Right lung (tissue), 10 donors: ENCODE results near the gene FLNB. TPM values are rescaled to one million over a fixed set of nuclear protein-coding genes. Genes with fewer than 3 reads are reported as not detected.

Experiments used
- DNase-seq, 2 donors: peaks; one replicate each; pipeline ENCODE4 v3.0.0-alpha.2; 2013
- long read RNA-seq, 8 donors: transcript quantifications; one replicate each; lab custom pipeline, GENCODE V29; 2026
- polyA plus RNA-seq, 5 donors: library from polyadenylated mRNA; unstranded; fragments of 120-200 nt; gene quantifications; one replicate each; pipeline versions ENCODE4 v1.2.1 to v1.2.3, GENCODE V29; 2013; ENCODE audit warnings: inconsistent platforms in 1 of 5, low replicate concordance in 1 of 5; ENCODE audit not compliant: insufficient read length in 5 of 5, insufficient read depth in 1 of 5

FLNB gene
- 100 to 1,000 TPM in 1 of 5 donors, 10 to 100 TPM in 4; 80.3 to 103 (median 83.0) TPM for polyA plus RNA-seq
- long read RNA-seq, donor 1, full-length matches to known transcripts: 1 of 1 reads
- long read RNA-seq, donor 1, partial matches to known transcripts: 0 of 1 reads
- long read RNA-seq, donor 1, other reads (novel, unspliced or antisense): 0 of 1 reads
- long read RNA-seq, donor 2, partial matches to known transcripts: 31 of 31 reads
- long read RNA-seq, donor 2, other reads (novel, unspliced or antisense): 0 of 31 reads
- long read RNA-seq, donor 3: 0 reads
- long read RNA-seq, donor 4: 0 reads
- long read RNA-seq, donor 5: 0 reads
- long read RNA-seq, donor 6, full-length matches to known transcripts: 1 of 70 reads
- long read RNA-seq, donor 6, partial matches to known transcripts: 69 of 70 reads
- long read RNA-seq, donor 6, other reads (novel, unspliced or antisense): 0 of 70 reads
- long read RNA-seq, donor 7, partial matches to known transcripts: 16 of 16 reads
- long read RNA-seq, donor 7, other reads (novel, unspliced or antisense): 0 of 16 reads
- long read RNA-seq, donor 8: 0 reads

- peak; percentile 62 to 66 for DNase-seq
These were observed at the start of gene FLNB for GRCh38 chr3:58008141-58009025. Gene FLNB, plus strand, starts transcription at chr3:58008422. Its CDS starts 143 bp downstream, at chr3:58008565.

- no peak for DNase-seq
These were observed 49.4 kb upstream of the FLNB start for GRCh38 chr3:57958642-57959422.

GRCh38 chr3:57959423-57960173 lies 48.6 kb upstream of the FLNB start:
- DNase-seq: no peak

GRCh38 chr3:57960174-57960505 lies 48.1 kb upstream of the FLNB start:
- no peak for DNase-seq

GRCh38 chr3:57961177-57961827 lies 46.9 kb upstream of the FLNB start:
- DNase-seq: no peak

GRCh38 chr3:57961828-57962447 lies 46.3 kb upstream of the FLNB start:
- no peak for DNase-seq

- DNase-seq: no peak
These were observed 45.8 kb upstream of the FLNB start for GRCh38 chr3:57962448-57962834.

GRCh38 chr3:57963811-57964346 lies 44.3 kb upstream of the FLNB start:
- DNase-seq: no peak

- no peak for DNase-seq
These were observed 41.4 kb upstream of the FLNB start for GRCh38 chr3:57966829-57967228.

GRCh38 chr3:57967590-57967989 lies 40.6 kb upstream of the FLNB start:
- DNase-seq: no peak

- DNase-seq: no peak
These were observed 39.7 kb upstream of the FLNB start for GRCh38 chr3:57968501-57968900.

GRCh38 chr3:57971975-57972374 lies 36.2 kb upstream of the FLNB start:
- no peak for DNase-seq

GRCh38 chr3:57972531-57973111 lies 35.6 kb upstream of the FLNB start:
- DNase-seq: no peak

- DNase-seq: no peak
These were observed 34.3 kb upstream of the FLNB start for GRCh38 chr3:57973715-57974477.

- DNase-seq: no peak
These were observed 33.3 kb upstream of the FLNB start for GRCh38 chr3:57974796-57975388.

- no peak for DNase-seq
These were observed 30.4 kb upstream of the FLNB start for GRCh38 chr3:57977818-57978235.

- no peak for DNase-seq
These were observed 29.9 kb upstream of the FLNB start for GRCh38 chr3:57978316-57978715.

GRCh38 chr3:57980416-57980815 lies 27.8 kb upstream of the FLNB start:
- no peak for DNase-seq
